Activated CD4-positive, alpha-beta T cell treated with anti-CD3 and anti-CD28 coated beads, Interleukin-2, amount 50 U/mL, for 16 hours (primary cell): ENCODE measurements around the gene PRAMEF1.
"Not testable (repeated sequence)": the region's sequence is repeated elsewhere in the genome, so short reads cannot be mapped to it uniquely, and the experiment has no call there.

Source experiments
- DNase-seq: peaks from one replicate; pipeline ENCODE4 v3.0.0-alpha.2; 2020

Gene PRAMEF1

GRCh38 chr1:12776801-12777557 lies 14.2 kb upstream of the PRAMEF1 start:
- no peak for DNase-seq

- DNase-seq: no peak
Measured at GRCh38 chr1:12778061-12778460, 13.1 kb upstream of the PRAMEF1 start.

- DNase-seq: no peak
Measured at GRCh38 chr1:12778907-12779306, 12.3 kb upstream of the PRAMEF1 start.

- not testable (repeated sequence) for DNase-seq
Measured at GRCh38 chr1:12781488-12781887, 9.7 kb upstream of the PRAMEF1 start.

- DNase-seq: peak; percentile 33
Measured at GRCh38 chr1:12783783-12784182, 7.4 kb upstream of the PRAMEF1 start.

- DNase-seq: not testable (repeated sequence)
Measured at GRCh38 chr1:12784729-12785128, 6.5 kb upstream of the PRAMEF1 start.

GRCh38 chr1:12798911-12799310 lies 7.7 kb downstream of the PRAMEF1 start:
- DNase-seq: no peak

GRCh38 chr1:12799730-12800129 lies 8.5 kb downstream of the PRAMEF1 start:
- no peak for DNase-seq

GRCh38 chr1:12809933-12810332 lies 18.7 kb downstream of the PRAMEF1 start:
- DNase-seq: no peak

- DNase-seq: no peak
Measured at GRCh38 chr1:12810691-12811408, 19.7 kb downstream of the PRAMEF1 start.

GRCh38 chr1:12811409-12811784 lies 20.2 kb downstream of the PRAMEF1 start:
- DNase-seq: no peak

- not testable (repeated sequence) for DNase-seq
Measured at GRCh38 chr1:12819061-12819460, 27.9 kb downstream of the PRAMEF1 start.

GRCh38 chr1:12831310-12831709 lies 40.1 kb downstream of the PRAMEF1 start, which contains the start of gene PRAMEF11:
TSS of gene PRAMEF11 (minus strand) at chr1:12831410. CDS start at chr1:12828789, 2,621 bp downstream.
- DNase-seq: not testable (repeated sequence)

GRCh38 chr1:12833251-12833650 lies 42.1 kb downstream of the PRAMEF1 start:
- DNase-seq: not testable (repeated sequence)
